ENCODE data around the gene GBF1.
A peak's percentile ranks its signal among the peaks of the same experiment; 100 is the strongest.

GBF1 gene

DNA sequence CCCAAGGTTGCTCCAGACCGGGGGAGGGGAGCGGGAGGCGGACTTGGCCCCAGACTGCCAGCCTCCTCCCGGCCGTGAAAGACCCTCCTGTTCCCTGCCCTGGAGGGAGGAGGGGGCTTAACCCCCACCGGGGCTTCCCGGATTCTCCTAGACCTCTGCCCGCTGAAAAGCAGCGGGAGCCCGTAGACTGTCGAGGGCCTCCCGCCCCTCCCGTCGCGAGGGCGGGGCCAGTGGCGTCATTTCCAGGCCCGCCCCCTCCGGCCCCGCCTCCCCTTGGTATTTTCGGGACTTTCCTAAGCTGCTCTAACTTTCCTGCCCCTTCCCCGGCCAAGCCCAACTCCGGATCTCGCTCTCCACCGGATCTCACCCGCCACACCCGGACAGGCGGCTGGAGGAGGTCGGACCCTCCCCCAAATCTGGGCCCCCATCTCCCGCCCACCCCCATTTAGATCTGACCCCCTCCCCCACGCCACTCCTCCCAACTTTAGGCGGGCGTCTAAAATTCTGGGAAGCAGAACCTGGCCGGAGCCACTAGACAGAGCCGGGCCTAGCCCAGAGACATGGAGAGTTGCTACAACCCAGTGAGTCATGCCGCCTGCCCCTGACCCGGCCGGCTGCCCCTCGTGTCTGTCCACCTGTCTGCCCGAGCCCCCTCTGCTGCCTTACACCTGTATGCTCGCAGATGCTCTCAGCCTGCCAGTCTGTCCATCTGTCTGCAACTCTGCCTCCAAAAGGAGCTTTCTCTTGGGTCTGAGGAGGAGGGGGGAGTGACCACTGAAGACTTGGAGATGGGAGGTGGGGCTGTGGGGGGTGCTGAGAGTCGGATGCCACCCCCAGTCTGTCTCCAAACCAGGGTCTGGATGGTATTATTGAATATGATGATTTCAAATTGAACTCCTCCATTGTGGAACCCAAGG, 150.3 kb downstream of the GBF1 start, which contains the start of gene NFKB2:
NFKB2 (plus strand) TSS at position 306 of the 917 bp plus-strand sequence; CDS start at position 561, 255 bp downstream.
- peak; percentile 86 for DNase-seq (ENCODE audit: low read depth in 2 of 2)

DNA sequence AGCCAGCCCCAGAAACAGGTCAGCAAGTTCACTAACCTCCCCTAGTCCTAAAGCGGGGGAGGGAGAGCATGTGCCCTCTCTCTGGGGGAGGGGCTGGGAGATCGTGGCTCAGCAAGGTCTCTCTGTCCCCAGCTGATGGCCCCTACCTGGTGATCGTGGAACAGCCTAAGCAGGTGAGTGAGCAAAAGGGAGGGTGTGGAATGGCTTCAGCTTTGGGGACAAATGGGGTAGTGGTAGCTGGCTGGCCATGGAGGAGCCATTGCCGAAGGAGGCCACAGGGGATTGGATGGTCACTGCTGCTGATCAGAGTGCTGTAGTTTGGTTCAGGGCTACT, 151.0 kb downstream of the GBF1 start:
- DNase-seq (ENCODE audit: low read depth in 2 of 2) = no peak

DNA sequence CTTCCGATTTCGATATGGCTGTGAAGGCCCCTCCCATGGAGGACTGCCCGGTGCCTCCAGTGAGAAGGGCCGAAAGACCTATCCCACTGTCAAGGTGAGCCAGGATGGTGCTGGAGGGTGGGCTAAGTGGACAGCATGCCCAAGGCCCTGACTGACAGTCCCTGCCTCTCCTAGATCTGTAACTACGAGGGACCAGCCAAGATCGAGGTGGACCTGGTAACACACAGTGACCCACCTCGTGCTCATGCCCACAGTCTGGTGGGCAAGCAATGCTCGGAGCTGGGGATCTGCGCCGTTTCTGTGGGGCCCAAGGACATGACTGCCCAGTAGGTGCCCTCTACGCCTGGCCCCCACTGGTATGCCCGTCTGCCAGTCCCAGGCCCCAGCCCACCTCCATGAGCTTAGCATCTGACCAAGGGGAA, 151.4 kb downstream of the GBF1 start:
- no peak for DNase-seq (ENCODE audit: low read depth in 2 of 2)

DNA sequence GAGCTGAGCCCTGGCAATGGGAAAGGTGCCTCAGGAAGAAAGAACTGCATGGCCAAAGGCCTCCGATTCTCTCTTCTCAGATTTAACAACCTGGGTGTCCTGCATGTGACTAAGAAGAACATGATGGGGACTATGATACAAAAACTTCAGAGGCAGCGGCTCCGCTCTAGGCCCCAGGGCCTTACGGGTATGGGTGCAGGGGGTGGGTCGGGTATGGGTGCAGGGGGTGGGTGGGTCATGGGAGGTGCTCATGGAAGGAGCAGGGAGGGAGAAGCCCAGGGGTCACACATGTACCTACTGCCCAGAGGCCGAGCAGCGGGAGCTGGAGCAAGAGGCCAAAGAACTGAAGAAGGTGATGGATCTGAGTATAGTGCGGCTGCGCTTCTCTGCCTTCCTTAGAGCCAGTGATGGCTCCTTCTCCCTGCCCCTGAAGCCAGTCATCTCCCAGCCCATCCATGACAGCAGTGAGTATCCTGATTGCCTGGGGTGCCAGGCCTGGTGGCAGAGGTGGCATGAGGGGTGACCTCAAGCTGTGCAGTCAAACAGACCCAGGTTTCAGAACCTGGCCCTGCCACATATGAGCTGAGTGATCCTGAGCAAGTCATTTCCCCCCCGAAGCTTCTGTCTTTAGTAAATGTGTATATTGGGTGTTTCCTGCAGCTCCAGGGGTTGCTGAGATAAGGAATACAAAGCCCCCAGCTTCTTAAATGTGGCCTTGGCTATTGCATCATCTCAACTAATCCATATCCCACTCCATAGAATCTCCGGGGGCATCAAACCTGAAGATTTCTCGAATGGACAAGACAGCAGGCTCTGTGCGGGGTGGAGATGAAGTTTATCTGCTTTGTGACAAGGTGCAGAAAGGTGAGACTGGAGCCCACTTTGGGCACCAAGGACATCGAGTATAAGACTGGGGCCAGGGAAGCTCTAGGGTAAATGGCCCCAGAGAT, 152.2 kb downstream of the GBF1 start:
- DNase-seq (ENCODE audit: low read depth in 2 of 2) = no peak

DNA sequence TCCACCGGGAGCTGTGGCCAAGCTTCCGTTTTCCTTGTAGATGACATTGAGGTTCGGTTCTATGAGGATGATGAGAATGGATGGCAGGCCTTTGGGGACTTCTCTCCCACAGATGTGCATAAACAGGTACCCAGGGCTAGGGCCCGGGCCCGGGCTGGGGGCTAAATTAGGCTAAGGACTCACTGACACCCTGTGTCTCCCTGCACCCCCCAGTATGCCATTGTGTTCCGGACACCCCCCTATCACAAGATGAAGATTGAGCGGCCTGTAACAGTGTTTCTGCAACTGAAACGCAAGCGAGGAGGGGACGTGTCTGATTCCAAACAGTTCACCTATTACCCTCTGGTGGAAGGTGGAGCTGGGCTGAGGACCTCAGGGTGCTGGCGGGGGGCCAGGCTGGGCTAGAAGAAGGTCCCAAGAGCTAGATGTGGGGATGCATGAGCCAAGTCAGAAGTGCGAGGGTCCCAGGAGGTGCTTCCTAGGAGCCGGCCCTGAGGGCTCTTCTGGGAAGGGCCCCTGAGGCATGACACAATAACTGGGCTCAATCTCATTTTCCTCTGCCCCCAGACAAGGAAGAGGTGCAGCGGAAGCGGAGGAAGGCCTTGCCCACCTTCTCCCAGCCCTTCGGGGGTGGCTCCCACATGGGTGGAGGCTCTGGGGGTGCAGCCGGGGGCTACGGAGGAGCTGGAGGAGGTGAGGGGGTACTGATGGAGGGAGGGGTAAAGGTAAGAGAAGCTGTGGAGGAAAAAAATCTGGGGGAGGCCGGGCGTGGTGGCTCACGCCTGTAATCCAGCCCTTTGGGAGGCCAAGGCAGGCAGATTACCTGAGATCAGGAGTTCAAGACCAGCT, 153.1 kb downstream of the GBF1 start:
- DNase-seq (ENCODE audit: low read depth in 2 of 2) = no peak

DNA sequence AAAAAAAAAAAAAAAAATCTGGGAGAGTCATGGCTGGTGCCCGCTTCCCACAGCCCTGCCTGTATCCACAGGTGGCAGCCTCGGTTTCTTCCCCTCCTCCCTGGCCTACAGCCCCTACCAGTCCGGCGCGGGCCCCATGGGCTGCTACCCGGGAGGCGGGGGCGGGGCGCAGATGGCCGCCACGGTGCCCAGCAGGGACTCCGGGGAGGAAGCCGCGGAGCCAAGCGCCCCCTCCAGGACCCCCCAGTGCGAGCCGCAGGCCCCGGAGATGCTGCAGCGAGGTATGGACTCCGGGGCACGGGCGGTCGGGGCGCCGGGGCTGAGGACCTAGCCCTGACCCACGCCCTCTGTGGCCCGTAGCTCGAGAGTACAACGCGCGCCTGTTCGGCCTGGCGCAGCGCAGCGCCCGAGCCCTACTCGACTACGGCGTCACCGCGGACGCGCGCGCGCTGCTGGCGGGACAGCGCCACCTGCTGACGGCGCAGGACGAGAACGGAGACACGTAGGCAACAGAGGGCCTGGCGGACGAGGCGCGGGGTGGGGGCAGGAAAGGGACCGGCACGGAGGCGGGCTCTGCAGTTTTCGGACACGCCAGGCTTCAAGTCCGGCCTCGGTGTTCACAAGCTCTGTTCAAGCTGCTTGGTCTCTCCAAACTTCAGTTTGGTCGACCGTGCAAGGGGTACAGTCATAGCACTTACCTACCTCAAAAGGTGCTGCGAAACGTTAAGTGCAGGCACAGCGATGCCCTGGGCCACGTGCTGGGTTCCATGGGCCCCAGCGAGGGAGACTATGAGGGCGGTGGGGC, 154.1 kb downstream of the GBF1 start:
- peak; percentile 83 to 84 for DNase-seq (ENCODE audit: low read depth in 2 of 2)

DNA sequence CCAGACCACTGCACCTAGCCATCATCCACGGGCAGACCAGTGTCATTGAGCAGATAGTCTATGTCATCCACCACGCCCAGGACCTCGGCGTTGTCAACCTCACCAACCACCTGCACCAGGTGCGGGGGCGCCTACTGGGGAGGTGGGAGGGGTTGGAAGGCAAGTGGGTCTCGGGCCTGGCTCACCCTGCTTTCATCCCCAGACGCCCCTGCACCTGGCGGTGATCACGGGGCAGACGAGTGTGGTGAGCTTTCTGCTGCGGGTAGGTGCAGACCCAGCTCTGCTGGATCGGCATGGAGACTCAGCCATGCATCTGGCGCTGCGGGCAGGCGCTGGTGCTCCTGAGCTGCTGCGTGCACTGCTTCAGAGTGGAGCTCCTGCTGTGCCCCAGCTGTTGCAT, 154.7 kb downstream of the GBF1 start:
- no peak for DNase-seq (ENCODE audit: low read depth in 2 of 2)

DNA sequence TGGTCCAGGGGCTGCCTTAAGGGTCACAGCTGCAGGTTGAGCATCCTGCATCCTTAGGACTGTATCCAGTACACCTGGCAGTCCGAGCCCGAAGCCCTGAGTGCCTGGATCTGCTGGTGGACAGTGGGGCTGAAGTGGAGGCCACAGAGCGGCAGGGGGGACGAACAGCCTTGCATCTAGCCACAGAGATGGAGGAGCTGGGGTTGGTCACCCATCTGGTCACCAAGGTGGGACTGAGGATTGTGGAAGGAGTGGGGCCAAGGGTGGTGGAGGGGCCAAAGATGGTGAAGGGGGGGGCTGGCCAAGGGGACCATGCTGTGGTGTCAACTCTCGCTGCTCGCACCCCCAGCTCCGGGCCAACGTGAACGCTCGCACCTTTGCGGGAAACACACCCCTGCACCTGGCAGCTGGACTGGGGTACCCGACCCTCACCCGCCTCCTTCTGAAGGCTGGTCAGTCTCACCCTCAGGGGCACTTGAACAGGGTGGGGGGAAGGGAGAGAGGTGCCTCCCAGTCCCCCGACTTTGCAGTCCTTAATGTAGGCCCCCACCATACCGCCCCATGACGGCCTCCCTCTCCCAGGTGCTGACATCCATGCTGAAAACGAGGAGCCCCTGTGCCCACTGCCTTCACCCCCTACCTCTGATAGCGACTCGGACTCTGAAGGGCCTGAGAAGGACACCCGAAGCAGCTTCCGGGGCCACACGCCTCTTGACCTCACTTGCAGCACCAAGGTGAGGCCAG, 155.4 kb downstream of the GBF1 start:
- DNase-seq (ENCODE audit: low read depth in 2 of 2) = no peak

DNA sequence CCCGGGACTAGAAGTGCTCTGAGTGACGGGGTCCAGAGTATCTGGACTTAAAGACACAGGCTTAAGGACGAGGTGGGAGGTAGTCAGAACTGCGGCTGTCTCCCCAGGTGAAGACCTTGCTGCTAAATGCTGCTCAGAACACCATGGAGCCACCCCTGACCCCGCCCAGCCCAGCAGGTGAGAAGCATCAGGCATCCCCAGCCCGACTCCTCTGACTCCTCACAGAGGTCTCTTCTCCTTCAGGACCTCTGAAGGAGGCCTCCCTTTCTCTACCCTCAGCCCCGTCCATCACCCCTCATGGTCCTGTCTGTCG, 156.0 kb downstream of the GBF1 start:
- no peak for DNase-seq (ENCODE audit: low read depth in 2 of 2)

DNA sequence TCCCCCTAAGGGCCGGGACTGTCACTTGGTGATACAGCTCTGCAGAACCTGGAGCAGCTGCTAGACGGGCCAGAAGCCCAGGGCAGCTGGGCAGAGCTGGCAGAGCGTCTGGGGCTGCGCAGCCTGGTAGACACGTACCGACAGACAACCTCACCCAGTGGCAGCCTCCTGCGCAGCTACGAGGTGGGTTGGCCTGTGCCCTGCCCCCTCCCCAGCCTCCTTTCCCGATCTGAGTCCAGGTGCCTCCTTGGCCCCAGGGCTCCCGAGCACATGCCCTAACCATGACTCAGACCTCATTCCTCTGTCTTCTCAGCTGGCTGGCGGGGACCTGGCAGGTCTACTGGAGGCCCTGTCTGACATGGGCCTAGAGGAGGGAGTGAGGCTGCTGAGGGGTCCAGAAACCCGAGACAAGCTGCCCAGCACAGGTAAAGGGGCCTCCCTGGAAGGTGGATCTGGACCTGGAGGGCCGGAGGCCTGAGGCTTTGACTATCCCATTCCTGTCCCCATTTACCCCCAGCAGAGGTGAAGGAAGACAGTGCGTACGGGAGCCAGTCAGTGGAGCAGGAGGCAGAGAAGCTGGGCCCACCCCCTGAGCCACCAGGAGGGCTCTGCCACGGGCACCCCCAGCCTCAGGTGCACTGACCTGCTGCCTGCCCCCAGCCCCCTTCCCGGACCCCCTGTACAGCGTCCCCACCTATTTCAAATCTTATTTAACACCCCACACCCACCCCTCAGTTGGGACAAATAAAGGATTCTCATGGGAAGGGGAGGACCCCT, 156.6 kb downstream of the GBF1 start:
- DNase-seq (ENCODE audit: low read depth in 2 of 2) = no peak

DNA sequence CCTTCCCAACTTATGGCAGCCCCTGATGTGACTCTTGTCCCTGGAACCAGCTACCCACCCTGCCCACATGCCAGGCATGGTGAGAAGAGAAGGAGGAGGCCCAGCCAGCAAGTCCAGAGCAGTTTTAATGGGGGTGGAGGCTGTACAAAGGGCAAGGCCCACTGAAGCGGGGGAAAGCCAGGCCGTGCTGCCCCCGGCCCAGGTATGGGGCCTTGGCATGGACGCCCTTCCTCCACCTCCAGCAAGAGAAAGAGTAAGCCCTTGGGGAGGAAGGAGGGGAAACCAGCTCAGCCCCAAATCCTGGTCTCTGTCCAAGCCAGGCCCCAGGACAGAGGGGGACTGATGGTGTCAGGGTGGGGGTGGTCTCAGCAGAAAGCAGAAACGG, 157.2 kb downstream of the GBF1 start:
- no peak for DNase-seq (ENCODE audit: low read depth in 2 of 2)

DNA sequence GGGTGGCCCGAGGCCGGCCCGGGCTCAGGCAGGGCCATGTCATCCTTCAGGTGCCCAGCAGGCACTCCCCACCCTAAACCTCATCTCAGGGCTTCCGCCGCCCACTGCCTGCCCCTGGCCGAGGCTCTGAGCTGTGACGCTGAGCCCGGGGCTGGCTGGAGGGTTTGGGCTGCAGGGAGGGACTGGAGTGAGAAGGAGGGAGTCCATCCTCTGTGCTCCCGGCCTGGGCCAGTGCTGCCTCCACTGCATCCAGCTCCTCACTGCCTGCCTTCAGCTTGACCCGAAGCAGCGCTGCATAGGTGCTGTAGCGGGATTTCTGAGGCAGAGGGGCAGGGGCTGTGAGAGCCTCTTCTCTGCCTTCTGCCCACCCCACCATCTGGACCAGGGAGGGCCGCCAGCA, 157.8 kb downstream of the GBF1 start:
- DNase-seq (ENCODE audit: low read depth in 2 of 2) = no peak

DNA sequence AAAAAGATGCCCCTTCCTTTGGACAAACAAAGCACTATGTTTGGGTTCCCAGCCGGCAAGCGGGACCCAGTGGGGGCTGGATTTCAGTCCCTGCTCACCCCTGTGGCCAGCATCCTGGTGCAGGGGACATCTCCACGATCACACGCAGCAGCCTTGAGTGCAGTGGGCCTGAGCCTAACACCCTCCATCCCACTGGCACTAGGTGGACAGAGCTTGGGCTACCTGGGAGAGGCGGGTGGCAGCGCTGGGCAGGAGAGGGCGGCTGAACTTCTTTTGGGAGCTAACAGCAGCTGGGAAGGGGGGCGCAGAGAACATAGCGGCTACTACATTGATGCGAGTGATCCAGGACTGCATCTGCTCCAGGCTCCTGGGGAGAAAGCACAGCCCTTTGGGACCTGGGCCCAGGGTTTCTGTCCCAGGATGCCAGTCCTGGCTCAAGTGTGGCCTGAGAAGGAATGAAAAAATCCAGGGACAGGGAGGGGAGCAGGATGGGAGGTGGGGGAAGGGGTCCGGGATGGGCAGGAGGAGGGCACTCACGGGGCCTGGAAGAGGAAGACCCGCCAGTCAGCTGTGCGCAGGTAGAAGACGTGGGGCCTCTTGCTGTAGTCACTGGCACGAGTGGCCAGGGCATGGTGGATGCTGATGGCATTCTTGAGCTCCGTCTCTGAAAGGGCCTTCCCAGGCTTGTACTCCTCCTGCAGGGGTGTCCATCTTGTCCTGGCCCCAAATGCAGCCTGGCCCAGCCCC, 159.2 kb downstream of the GBF1 start:
- DNase-seq (ENCODE audit: low read depth in 2 of 2) = no peak

DNA sequence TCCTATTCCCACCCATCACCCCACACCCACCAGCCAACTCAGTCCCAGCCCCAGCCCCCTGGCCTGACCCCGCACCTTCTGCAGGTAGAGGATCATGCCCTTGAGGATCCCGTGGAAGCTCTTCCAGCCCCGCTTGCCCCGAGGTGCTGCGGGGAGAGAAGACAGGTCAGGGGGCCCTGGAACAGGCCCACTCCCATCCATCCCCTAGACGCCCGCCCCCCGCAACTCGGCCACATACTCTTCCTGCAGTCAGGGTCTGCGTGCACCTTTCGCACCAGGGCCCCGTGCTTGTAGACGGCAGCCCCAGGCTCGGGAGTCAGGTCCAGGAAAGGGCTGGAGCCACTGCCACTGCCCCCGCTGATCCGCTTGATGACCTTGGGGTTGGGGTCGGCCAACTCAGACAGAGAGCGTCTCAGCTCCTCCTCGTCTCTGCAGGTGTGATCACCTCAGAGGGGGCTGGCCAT, 159.8 kb downstream of the GBF1 start:
- DNase-seq (ENCODE audit: low read depth in 2 of 2) = no peak

DNA sequence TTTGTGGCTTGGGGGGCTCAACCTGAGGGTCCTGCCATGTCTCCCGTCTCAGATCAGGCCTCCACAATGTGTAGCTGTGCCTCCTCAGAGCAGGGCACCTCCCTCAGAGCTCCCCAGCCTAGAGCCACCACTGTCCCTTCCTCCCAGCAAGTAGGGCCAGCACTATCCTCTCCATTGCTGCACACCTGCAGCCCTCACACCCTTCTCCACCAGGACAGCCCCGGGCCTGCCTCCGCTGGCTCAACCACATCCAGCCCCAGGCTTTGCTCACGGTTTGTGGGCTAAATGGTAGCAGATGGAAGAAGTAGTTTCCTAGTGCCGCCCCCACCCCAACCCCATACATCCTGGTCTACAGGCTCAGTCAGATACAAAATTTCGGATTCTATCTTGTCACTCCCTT, 160.3 kb downstream of the GBF1 start:
- no peak for DNase-seq (ENCODE audit: low read depth in 2 of 2)

DNA sequence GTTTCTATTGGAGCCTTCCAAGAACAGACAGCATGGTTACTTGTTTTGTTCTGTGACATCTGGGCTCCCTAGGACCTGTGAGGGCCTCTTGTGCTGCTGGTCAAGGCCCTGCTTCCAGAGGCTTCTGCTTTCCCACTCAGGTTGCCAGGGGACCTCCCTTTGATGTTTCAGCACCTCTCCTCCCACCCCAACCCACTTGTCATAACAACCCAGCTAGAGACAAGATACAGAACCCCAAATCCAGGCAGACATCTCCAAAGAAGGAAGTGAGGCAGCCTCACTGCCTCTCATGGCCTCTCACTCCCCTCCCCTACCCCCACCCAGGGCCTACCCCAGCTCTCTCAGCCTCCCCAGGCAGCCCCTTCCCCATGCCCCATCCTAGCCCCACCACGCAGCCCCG, 161.5 kb downstream of the GBF1 start:
- no peak for DNase-seq (ENCODE audit: low read depth in 2 of 2)

DNA sequence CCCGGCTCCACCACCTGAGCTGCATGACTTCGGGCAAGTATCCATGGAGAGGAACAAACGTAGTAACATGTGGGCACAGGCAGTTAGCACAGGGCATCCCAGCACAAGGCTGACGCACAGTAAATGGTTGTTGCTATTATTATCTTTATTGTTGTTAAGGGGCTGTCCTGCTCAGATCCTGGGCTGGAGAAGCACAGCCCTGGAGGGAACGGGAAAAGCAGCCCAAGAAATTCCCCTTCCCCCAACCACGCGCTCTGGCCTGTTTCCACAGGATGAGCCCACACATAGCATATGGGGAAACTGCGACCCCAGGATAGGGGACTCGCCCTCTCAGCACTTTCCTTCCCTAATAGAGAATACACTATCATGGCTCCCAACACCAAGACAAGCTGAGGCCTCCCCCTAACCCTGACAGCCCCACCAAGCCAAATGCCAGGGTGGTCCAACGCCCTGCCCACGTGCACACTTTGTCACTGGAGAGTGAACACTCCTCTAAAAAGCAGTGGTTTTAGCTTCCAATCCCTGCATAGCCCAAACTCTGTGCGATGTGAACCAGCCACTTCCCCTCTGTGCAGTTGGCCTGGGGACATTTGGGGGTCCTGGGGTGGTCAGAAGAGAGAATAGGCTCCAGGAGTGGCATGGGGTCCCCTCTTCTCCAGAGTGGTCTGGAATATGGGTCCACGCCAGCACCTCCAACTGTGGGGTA, 162.2 kb downstream of the GBF1 start:
- DNase-seq (ENCODE audit: low read depth in 2 of 2) = no peak

DNA sequence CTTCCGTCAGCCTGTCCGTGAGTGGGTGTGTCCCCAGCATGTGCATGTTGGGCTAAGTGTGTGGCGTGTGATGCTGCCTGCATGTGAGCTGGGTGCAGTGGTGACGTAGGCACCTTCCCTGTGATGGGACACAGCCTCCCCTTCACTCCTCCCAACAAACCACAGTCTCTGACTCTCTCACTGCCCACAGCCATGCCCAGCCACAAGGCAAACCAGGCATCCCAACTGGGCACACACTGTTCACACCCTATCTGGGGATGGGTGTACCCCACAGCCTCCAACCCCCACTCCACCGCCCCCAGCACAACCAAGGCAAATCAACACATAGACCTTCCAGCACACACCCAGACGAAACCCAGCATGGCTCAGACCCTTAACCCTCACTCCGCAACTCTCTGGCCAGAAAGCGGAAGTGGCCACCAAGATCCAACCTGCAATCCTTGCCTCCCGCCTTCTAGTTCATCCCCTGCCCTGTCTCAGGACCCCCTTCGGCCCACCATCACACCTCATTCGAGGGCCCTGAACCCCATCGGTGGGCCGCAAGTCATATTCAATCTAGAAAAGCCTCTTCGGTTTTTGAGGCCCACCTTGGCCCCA, 162.9 kb downstream of the GBF1 start:
- no peak for DNase-seq (ENCODE audit: low read depth in 2 of 2)
